IPS DF 6.9 (cell line): ENCODE results near the gene KRT35.
"Not testable (repeated sequence)": the region's sequence is repeated elsewhere in the genome, so short reads cannot be mapped to it uniquely, and the experiment has no call there.

Source experiments
- DNase-seq: peaks from one replicate; pipeline ENCODE4 v3.0.0-alpha.2; 2013; ENCODE audit warnings: low read depth, low spot score
- H3K27ac ChIP-seq: one replicate; pipeline ENCODE4 v1.5.1; 2013; ENCODE audit warnings: low read length, control low read depth
- H3K27me3 ChIP-seq: 2 replicates; pipeline ENCODE4 v1.6.1; 2013; ENCODE audit warnings: mild to moderate bottlenecking, low read length; ENCODE audit not compliant: control insufficient read depth, insufficient read depth
- H3K36me3 ChIP-seq: 2 replicates; pipeline ENCODE4 v1.6.1; 2013; ENCODE audit warnings: low read length; ENCODE audit not compliant: control insufficient read depth, insufficient read depth
- H3K4me1 ChIP-seq: 2 replicates; pipeline ENCODE4 v1.6.1; 2013; ENCODE audit warnings: low read length; ENCODE audit not compliant: control insufficient read depth, insufficient read depth
- H3K4me3 ChIP-seq: 2 replicates; pipeline ENCODE4 v1.5.1; 2013; ENCODE audit warnings: mild to moderate bottlenecking, low read length
- H3K9me3 ChIP-seq: 2 replicates; pipeline ENCODE4 v1.6.1; 2013; ENCODE audit warnings: low read length, inconsistent platforms; ENCODE audit not compliant: control insufficient read depth, insufficient read depth
- WGBS: extraction: QIAGEN DNeasy Blood & Tissue Kit; methylation state at CpG from one replicate; pipeline ENCODE4 v1.1.7; 2013; ENCODE audit warnings: mixed read lengths, missing lambda C conversion rate; ENCODE audit not compliant: insufficient read length, insufficient coverage; 5-methylcytosine and 5-hydroxymethylcytosine counted together

Gene KRT35

DNA sequence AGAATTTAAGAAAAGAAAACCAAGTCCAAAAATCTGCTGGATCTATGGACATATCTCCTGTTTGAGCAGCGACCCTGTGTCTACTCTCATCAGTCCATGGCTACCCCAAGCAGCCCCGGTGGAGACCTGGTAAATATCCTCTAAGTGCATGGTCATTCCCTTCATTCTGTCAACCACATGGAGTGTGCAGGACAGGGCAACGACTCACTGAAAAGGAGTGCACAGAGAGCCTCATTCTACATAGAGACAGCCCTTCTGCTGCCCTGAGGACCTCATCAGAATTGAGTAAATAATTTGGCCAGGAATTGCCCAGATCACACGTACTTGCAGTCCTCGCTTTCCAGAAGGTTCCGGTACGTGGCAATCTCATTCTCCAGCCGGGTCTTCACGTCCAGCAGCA, 43.2 kb downstream of the KRT35 start:
- no peaks in the 10 kb centered on the region for H3K4me1 ChIP-seq
- no CpG with 5 or more reads among the region's 9 CpGs for WGBS
- no peak for DNase-seq

DNA sequence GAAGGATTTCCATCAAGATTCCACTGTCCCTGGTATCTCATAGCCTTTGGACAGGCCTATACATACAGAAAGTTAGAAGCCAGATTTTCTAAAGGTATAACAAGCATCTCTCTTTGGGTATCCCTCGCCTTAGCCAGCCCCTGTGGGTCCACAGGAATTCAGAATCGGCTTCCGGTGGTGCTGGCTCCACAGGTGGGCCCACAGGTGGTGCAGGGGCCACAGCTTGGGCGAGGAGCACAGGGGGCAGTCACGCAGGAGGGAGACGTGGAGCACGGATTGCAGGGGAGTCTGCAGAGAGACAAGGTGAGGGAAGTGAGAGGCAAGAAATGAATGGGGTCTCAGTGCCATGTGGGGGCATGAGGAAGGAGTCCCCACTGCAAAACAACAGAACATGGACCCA, 43.7 kb downstream of the KRT35 start:
- Histone ChIP-seq H3K9me3 (no peaks in the 10 kb centered on the region), H3K4me3 (no peak overlapping the region), H3K27ac (no peak overlapping the region), H3K36me3 (no peaks in the 10 kb centered on the region; the same call in 1 of the 2 replicates), H3K27me3 (no peaks in the 10 kb centered on the region), H3K4me1 (no peaks in the 10 kb centered on the region)
- no peak for DNase-seq
- WGBS = no CpG with 5 or more reads among the region's 7 CpGs

More for the DNA sequence above, 43.2 kb downstream of the KRT35 start:
- Histone ChIP-seq H3K36me3 (no peaks in the 10 kb centered on the region; the same call in 1 of the 2 replicates), H3K27ac (no peak overlapping the region), H3K27me3 (no peaks in the 10 kb centered on the region), H3K4me3 (no peak overlapping the region), H3K9me3 (no peaks in the 10 kb centered on the region)

DNA sequence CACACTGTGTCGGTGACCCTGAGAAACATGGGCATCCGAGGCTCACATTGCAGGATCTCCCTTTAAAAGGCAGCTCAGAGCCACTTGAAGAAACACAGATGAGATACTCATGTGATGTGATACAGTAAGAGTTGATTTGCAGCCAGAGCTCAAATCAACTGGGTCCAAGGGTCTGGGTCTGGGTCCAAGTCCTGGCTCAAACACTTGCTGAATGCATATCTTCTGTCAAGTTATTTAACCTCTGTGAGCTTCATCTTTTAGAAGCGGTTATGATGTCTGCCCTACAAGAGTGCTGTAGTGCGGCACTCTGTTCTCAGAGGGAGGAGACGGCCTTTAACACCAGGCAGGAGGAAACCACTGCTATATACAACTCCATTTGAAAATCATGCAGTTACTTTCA, 46.5 kb downstream of the KRT35 start:
- no peaks in the 10 kb centered on the region for H3K4me1 ChIP-seq
- H3K9me3 ChIP-seq = no peaks in the 10 kb centered on the region
- no peak for DNase-seq
- H3K27ac ChIP-seq = no peak overlapping the region
- no peak overlapping the region for H3K4me3 ChIP-seq
- no CpG with 5 or more reads among the region's 5 CpGs for WGBS
- H3K36me3 ChIP-seq = no peaks in the 10 kb centered on the region
- no peaks in the 10 kb centered on the region for H3K27me3 ChIP-seq

DNA sequence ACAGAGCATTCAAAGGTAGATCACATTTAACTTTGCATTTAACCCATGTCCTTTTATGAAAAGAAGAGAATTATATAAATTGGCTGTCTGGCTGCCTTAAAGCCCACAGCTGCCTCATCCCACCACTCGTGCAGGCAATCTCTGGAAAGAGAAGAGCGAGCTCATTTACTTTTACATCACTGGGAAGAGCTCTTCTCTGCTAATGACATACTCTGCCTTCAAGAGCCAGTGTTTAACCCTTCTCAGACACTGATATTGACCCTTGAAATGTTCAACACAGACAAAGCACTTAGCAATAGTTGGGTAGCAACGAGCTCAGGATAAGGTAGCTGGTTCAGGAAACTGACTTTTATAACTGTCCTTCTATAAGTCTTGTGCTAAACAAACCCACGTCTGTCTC, 46.9 kb downstream of the KRT35 start:
- no peaks in the 10 kb centered on the region for H3K27me3 ChIP-seq
- no peaks in the 10 kb centered on the region for H3K4me1 ChIP-seq
- no peaks in the 10 kb centered on the region for H3K36me3 ChIP-seq
- no peak overlapping the region for H3K4me3 ChIP-seq
- no peaks in the 10 kb centered on the region for H3K9me3 ChIP-seq
- no peak overlapping the region for H3K27ac ChIP-seq
- WGBS = no CpG with 5 or more reads among the region's 4 CpGs
- no peak for DNase-seq

DNA sequence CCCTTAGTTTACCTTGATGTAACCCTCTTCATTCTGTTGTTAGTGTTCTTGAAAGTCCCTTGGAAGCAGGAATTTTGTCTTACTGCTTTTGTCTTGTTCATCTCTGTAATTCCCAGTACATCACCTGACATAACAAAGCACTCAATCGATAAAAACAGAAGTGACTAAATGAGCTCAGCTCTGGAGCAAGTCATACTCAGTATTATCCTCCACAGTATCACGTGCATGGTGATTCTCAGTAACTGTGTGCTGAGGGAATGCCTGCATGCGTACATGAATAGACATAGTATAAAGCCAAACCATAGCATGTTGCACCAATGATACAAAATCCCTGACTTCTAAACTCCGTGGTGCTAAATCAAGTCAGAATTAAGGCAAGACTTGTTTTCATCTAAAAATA, 47.4 kb downstream of the KRT35 start:
- H3K4me3 ChIP-seq = no peak overlapping the region
- H3K27me3 ChIP-seq = no peaks in the 10 kb centered on the region
- H3K36me3 ChIP-seq = no peaks in the 10 kb centered on the region
- no peaks in the 10 kb centered on the region for H3K9me3 ChIP-seq
- H3K4me1 ChIP-seq = no peaks in the 10 kb centered on the region; the same call in 1 of the 2 replicates
- no peak overlapping the region for H3K27ac ChIP-seq
- no CpG with 5 or more reads among the region's 4 CpGs for WGBS
- no peak for DNase-seq

GRCh38 chr17:41430376-41430775, 50.6 kb downstream of the KRT35 start:
- DNase-seq, H3K27ac ChIP-seq, H3K27me3 ChIP-seq, H3K4me3 ChIP-seq, H3K36me3 ChIP-seq, H3K4me1 ChIP-seq, H3K9me3 ChIP-seq: not testable (repeated sequence)
- WGBS = no CpG with 5 or more reads among the region's 9 CpGs

DNA sequence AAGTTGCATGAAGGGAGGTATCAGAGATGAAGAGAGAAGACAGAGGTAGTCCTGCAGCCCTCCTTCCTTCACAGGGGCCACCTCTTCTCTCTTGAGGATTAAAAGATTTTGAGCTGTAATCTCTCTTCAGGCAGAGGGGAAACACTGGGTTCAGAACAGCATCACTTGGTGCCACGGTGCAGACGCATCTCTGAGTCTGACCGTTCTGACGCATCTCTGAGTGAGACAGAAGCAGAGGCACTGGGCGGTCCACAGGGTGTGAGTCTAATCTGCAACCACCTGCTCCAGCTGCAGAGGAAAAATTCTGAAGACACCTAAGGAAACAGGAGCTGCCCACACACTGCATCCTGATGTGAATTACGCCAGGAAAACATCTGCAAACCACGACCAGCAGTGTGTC, 51.3 kb downstream of the KRT35 start:
- Histone ChIP-seq H3K36me3 (no peaks in the 10 kb centered on the region), H3K27ac (no peak overlapping the region), H3K4me3 (no peak overlapping the region), H3K4me1 (no peaks in the 10 kb centered on the region; the same call in 1 of the 2 replicates), H3K27me3 (no peaks in the 10 kb centered on the region), H3K9me3 (no peaks in the 10 kb centered on the region)
- DNase-seq = no peak
- no CpG with 5 or more reads among the region's 7 CpGs for WGBS

DNA sequence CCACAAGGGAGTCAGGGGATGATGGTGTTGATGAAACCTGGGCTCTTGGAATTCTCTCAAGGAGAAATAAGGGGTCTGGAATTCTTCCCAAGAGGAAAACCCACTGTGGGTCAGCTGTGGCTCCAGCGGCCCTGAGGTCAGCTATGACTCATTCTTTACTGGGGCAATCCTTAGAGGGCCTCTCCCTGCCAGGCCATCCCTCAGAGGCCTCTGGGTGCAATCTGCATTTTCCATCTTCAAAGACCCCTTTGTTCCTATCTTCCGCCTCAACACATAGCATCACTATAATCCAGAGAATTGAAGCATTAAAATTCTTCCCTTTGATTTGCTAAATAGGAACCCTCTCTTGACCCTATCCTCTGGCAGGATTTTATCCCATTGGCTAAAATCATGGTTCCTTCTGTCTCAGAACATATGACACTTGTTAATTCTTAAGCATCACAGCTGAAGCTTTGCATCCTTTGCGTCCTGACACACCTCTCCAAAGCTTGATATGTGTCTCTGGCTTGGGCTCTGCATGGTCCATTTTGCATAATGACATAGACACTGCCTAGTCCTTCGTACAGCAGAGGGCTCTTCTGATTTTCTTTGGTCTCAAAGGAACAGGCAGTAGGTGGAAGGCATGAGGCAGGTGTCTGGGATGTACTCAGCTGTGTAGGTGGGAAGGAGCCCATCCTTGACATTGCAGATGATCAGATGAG, 52.2 kb downstream of the KRT35 start:
- H3K27me3 ChIP-seq = no peaks in the 10 kb centered on the region
- no peak overlapping the region for H3K27ac ChIP-seq
- no CpG with 5 or more reads among the region's 4 CpGs for WGBS
- no peak overlapping the region for H3K4me3 ChIP-seq
- DNase-seq = no peak
- H3K4me1 ChIP-seq = no peaks in the 10 kb centered on the region; the same call in 1 of the 2 replicates
- no peaks in the 10 kb centered on the region for H3K36me3 ChIP-seq
- no peaks in the 10 kb centered on the region for H3K9me3 ChIP-seq
